IMR-90 (cell line): ENCODE data around the gene SERPINA6. TPM values are rescaled to one million over a fixed set of nuclear protein-coding genes. Genes with fewer than 3 reads are reported as not detected.

ENCODE experiments used
- ATAC-seq: fragments of 200-7000 bp; cut with Tn5 transposase; 2 replicates; pipeline ENCODE4 v1.9.1; 2020; ENCODE audit warnings: low read depth, mild to moderate bottlenecking, moderate library complexity
- BruUV-seq: library from RNA; stranded (reverse); fragments of 400-500 nt; replicated peaks from 2 replicates; lab custom pipeline; 2021; lab: Mats Ljungman, UMichigan
- CTCF ChIA-PET: fragments of 300-600 bp; formaldehyde crosslinking; extraction: SDS; loops from one replicate; lab custom pipeline; 2021; ENCODE audit warnings: antibody characterized with exemption; lab: Yijun Ruan, JAX
- POLR2A ChIA-PET: fragments of 300-600 bp; sonication (Branson Sonifier 250); formaldehyde crosslinking; loops from one replicate; lab custom pipeline; 2022; ENCODE audit warnings: antibody characterized with exemption; ENCODE audit not compliant: unreplicated experiment; lab: Charles Lee
- DNase-seq: peaks from one replicate; pipeline ENCODE4 v3.0.0; 2013
- H2AFZ ChIP-seq: replicated peaks from 2 replicates; pipeline ENCODE3; 2013; ENCODE audit warnings: low read length, mild to moderate bottlenecking; ENCODE audit not compliant: poor library complexity
- H2AK5ac ChIP-seq: 2 replicates; pipeline ENCODE4 v1.6.1; 2013; ENCODE audit warnings: low read depth, low read length, inconsistent platforms
- H2AK9ac ChIP-seq: replicated peaks from 2 replicates; pipeline ENCODE3; 2013; ENCODE audit warnings: mild to moderate bottlenecking, low read depth, low read length, moderate library complexity; ENCODE audit not compliant: poor library complexity
- H2BK120ac ChIP-seq: 2 replicates; pipeline ENCODE4 v1.6.1; 2013; ENCODE audit warnings: low read depth, low read length, inconsistent platforms
- H2BK15ac ChIP-seq: 3 replicates; pipeline ENCODE4 v1.6.1; 2013; ENCODE audit warnings: low read depth, low read length, inconsistent platforms
- H2BK20ac ChIP-seq: 2 replicates; pipeline ENCODE4 v1.6.1; 2013; ENCODE audit warnings: low read depth, mild to moderate bottlenecking, inconsistent platforms, low read length, moderate library complexity
- H2BK5ac ChIP-seq: 2 replicates; pipeline ENCODE4 v1.6.1; 2013; ENCODE audit warnings: mild to moderate bottlenecking, low read depth, low read length, inconsistent platforms; ENCODE audit not compliant: poor library complexity, severe bottlenecking
- H3K14ac ChIP-seq: replicated peaks from 2 replicates; pipeline ENCODE4 v1.6.1; 2013; ENCODE audit warnings: low read depth, low read length, inconsistent platforms
- H3K18ac ChIP-seq: 2 replicates; pipeline ENCODE4 v1.6.1; 2013; ENCODE audit warnings: low read depth, low read length, control low read depth
- H3K23ac ChIP-seq: 2 replicates; pipeline ENCODE4 v1.6.1; 2013; ENCODE audit warnings: low read depth, low read length, inconsistent platforms
- H3K27ac ChIP-seq: 2 replicates; pipeline ENCODE4 v1.5.1; 2013; ENCODE audit warnings: mild to moderate bottlenecking, control low read depth, low read length; ENCODE audit not compliant: insufficient read depth
- H3K27me3 ChIP-seq: 2 replicates; pipeline ENCODE4 v1.6.1; 2013; ENCODE audit warnings: low read length; ENCODE audit not compliant: control insufficient read depth, insufficient read depth
- H3K36me3 ChIP-seq: 2 replicates; pipeline ENCODE4 v1.6.1; 2013; ENCODE audit warnings: low read length, mixed read lengths; ENCODE audit not compliant: control insufficient read depth, insufficient read depth
- H3K4ac ChIP-seq: 2 replicates; pipeline ENCODE4 v1.6.1; 2013; ENCODE audit warnings: low read depth, low read length, inconsistent platforms
- H3K4me1 ChIP-seq: 2 replicates; pipeline ENCODE4 v1.6.1; 2013; ENCODE audit warnings: low read length, mixed read lengths; ENCODE audit not compliant: control insufficient read depth, insufficient read depth
- H3K4me2 ChIP-seq: 2 replicates; pipeline ENCODE4 v1.6.1; 2013; ENCODE audit warnings: low read depth, mild to moderate bottlenecking, control low read depth, low read length, moderate library complexity
- H3K4me3 ChIP-seq: 2 replicates; pipeline ENCODE4 v1.5.1; 2013; ENCODE audit warnings: low read depth, mild to moderate bottlenecking, control low read depth, low read length, moderate library complexity; ENCODE audit not compliant: insufficient read depth
- H3K56ac ChIP-seq: 2 replicates; pipeline ENCODE4 v1.6.1; 2013; ENCODE audit warnings: low read length, inconsistent platforms; ENCODE audit not compliant: insufficient read depth; ENCODE audit errors: extremely low read depth
- H3K79me1 ChIP-seq, 2 experiments: 2 replicates each; pipeline ENCODE4 v1.6.1; 2013; ENCODE audit warnings: low read length in 2 of 2, inconsistent platforms in 1 of 2, low read depth in 1 of 2
- H3K9ac ChIP-seq: 2 replicates; pipeline ENCODE4 v1.6.1; 2013; ENCODE audit warnings: low read depth, low read length, control low read depth
- H3K9me1 ChIP-seq: 2 replicates; pipeline ENCODE4 v1.6.1; 2013; ENCODE audit warnings: low read length, inconsistent platforms; ENCODE audit not compliant: insufficient read depth
- H3K9me3 ChIP-seq: 2 replicates; pipeline ENCODE4 v1.6.1; 2013; ENCODE audit warnings: low read length; ENCODE audit not compliant: control insufficient read depth, insufficient read depth
- H4K20me1 ChIP-seq: 2 replicates; pipeline ENCODE4 v1.6.1; 2013; ENCODE audit warnings: low read length, inconsistent platforms; ENCODE audit not compliant: insufficient read depth
- H4K5ac ChIP-seq: 2 replicates; pipeline ENCODE4 v1.6.1; 2013; ENCODE audit warnings: mild to moderate bottlenecking, low read depth, low read length, control low read depth
- H4K8ac ChIP-seq, 2 experiments: 2 replicates each; pipeline ENCODE4 v1.6.1; 2013; ENCODE audit warnings: low read depth in 2 of 2, low read length in 2 of 2, control low read depth in 1 of 2, inconsistent platforms in 1 of 2
- H4K91ac ChIP-seq: 2 replicates; pipeline ENCODE4 v1.6.1; 2013; ENCODE audit warnings: low read depth, low read length, inconsistent platforms; ENCODE audit not compliant: insufficient read depth
- BHLHE40 ChIP-seq: fragments of 150-350 bp; IDR thresholded peaks from 2 replicates; pipeline ENCODE4 v1.6.1; 2016; ENCODE audit warnings: mild to moderate bottlenecking, low read depth, low read length
- MAFK ChIP-seq: IDR thresholded peaks from 2 replicates; pipeline ENCODE4 v1.6.1; 2012; ENCODE audit warnings: low read depth, low read length, improper control_type of control experiment
- MAZ ChIP-seq: IDR thresholded peaks from 2 replicates; pipeline ENCODE4 v1.6.1; 2012; ENCODE audit warnings: low read depth, mild to moderate bottlenecking, low read length, improper control_type of control experiment, moderate library complexity, borderline replicate concordance
- SMC3 ChIP-seq: fragments of 150-350 bp; IDR thresholded peaks from 2 replicates; pipeline ENCODE4 v1.6.1; 2016; ENCODE audit warnings: low read depth, mild to moderate bottlenecking, antibody characterized with exemption, low read length, moderate library complexity
- WGBS, 2 experiments: methylation state at CpG; one replicate each; pipeline versions ENCODE4 v1.1.5 to v1.1.7; 2013; ENCODE audit warnings: missing lambda C conversion rate in 2 of 2; ENCODE audit not compliant: insufficient read length in 1 of 2; ENCODE audit errors: extremely low coverage in 2 of 2; 5-methylcytosine and 5-hydroxymethylcytosine counted together
- dilution Hi-C: fragments of 300-500 bp; cut with HindIII; formaldehyde crosslinking; loops from one replicate; pipeline ENCODE4 v1.14.3; 2018; ENCODE audit warnings: low sequenced_read_pairs; ENCODE audit not compliant: unreplicated experiment
- in situ Hi-C: fragments of 300-500 bp; cut with MboI; formaldehyde crosslinking; loops from 3 replicates; pipeline ENCODE4 v1.14.3; 2019; ENCODE audit warnings: low sequenced_read_pairs, inconsistent platforms, mixed read lengths
- intact Hi-C: fragments of 100-400 bp; cut with micrococcal nuclease; formaldehyde crosslinking; loops from 2 replicates; pipeline ENCODE4 v1.10.0; 2022
- polyA plus RNA-seq, 3 experiments: library from polyadenylated mRNA; depleted of rRNA; stranded (reverse); fragments of >200 nt; gene quantifications; 2 replicates each; pipeline ENCODE4 v1.2.3, GENCODE V29; 2012; ENCODE audit warnings: low replicate concordance in 1 of 3
- total RNA-seq: library from RNA; depleted of rRNA; stranded (reverse); fragments of >200 nt; gene quantifications from 2 replicates; pipeline ENCODE4 v1.2.3, GENCODE V29; 2012
- TF ChIP-seq, protein P1 (sequence below): fragments of 150-350 bp; IDR thresholded peaks from 2 replicates; pipeline ENCODE4 v1.6.1; 2016; ENCODE audit warnings: low read depth, mild to moderate bottlenecking, low read length, moderate library complexity, borderline replicate concordance

Gene SERPINA6
- total and polyA plus RNA-seq, 2 of the 4 experiments (the other 2 are of a cell fraction), result not detected

DNA sequence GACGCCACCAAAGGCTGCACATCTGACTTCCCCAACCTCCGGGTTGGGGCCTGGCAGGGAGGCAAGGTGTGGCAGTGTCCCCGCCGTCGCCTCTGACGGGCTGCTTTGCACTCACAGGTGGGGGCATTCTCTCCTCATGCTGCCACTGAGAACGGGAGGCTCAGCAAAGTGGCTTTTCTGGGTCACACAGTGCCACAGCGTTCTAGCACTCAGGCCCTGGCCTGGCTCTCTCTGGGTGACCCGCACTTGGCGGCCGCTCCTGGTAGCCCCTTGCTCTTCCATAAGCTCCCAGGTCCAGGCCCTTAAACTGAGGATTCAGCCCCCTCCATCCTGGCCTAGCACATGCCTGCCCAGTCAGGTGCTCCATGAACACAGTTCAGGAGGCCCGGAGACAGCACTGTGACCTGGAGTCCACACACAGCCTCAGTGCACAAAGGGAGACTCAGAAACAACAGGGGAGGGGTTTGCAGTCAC is 40.1 kb upstream of the SERPINA6 start:
- H3K9me3 ChIP-seq, result no peaks in the 10 kb centered on the region

More for the DNA sequence above, 40.1 kb upstream of the SERPINA6 start:
- H3K27me3 ChIP-seq, result no peaks in the 10 kb centered on the region; the same call in 1 of the 2 replicates
- no peak overlapping the region for H3K4ac ChIP-seq
- intact Hi-C loops, result no loop called here
- H3K4me3 ChIP-seq, result no peak overlapping the region
- H2AK5ac ChIP-seq, result no peak overlapping the region
- no peak overlapping the region for H3K18ac ChIP-seq
- H3K4me1 ChIP-seq, result no peaks in the 10 kb centered on the region
- H2BK5ac ChIP-seq, result no peak overlapping the region
- WGBS, 2 experiments, result 78% methylated on average over 6 of the region's 12 CpGs; no CpG with 5 or more reads in 1 of the 2 experiments
- H3K14ac ChIP-seq, result no peak overlapping the region
- H3K9ac ChIP-seq, result no peak overlapping the region
- no peak overlapping the region for H4K8ac ChIP-seq
- in situ Hi-C loops, result no loop called here
- no peaks in the 10 kb centered on the region for H3K36me3 ChIP-seq
- H2AK9ac ChIP-seq, result no peak overlapping the region
- H4K91ac ChIP-seq, result no peak overlapping the region
- no peak overlapping the region for H2AFZ ChIP-seq
- no peaks in the 10 kb centered on the region for H3K79me1 ChIP-seq
- no peak overlapping the region for H2BK20ac ChIP-seq
- no peak overlapping the region for H3K4me2 ChIP-seq
- 0 out of 2 replicates have a peak, but pooled peaks cover 4% of the 10 kb centered on the region for H3K9me1 ChIP-seq
- dilution Hi-C loops, result no loop called here
- BruUV-seq, result no TSS peak
- no peak overlapping the region for H2BK15ac ChIP-seq
- no peak overlapping the region for H4K5ac ChIP-seq
- ATAC-seq, result no peak
- no peaks in the 10 kb centered on the region for H4K20me1 ChIP-seq
- POLR2A ChIA-PET, result no interaction called here
- no peak overlapping the region for H3K56ac ChIP-seq
- H2BK120ac ChIP-seq, result no peak overlapping the region
- TF ChIP-seq MAZ (no peak), SMC3 (no peak), BHLHE40 (no peak), MAFK (no peak)
- TF ChIP-seq, protein P1, sequence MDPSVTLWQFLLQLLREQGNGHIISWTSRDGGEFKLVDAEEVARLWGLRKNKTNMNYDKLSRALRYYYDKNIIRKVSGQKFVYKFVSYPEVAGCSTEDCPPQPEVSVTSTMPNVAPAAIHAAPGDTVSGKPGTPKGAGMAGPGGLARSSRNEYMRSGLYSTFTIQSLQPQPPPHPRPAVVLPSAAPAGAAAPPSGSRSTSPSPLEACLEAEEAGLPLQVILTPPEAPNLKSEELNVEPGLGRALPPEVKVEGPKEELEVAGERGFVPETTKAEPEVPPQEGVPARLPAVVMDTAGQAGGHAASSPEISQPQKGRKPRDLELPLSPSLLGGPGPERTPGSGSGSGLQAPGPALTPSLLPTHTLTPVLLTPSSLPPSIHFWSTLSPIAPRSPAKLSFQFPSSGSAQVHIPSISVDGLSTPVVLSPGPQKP, result no peak
- H3K27ac ChIP-seq, result no peak overlapping the region
- CTCF ChIA-PET, result no interaction called here
- DNase-seq, result no peak
- H3K23ac ChIP-seq, result no peak overlapping the region
